Activated CD4-positive, alpha-beta memory T cell treated with anti-CD3 and anti-CD28 coated beads for 36 hours (primary cell): ENCODE measurements around the gene SLC25A21. TPM values are rescaled to one million over a fixed set of nuclear protein-coding genes. Genes with fewer than 3 reads are reported as not detected.
"Not testable (repeated sequence)": the region's sequence is repeated elsewhere in the genome, so short reads cannot be mapped to it uniquely, and the experiment has no call there.

Source experiments
- CTCF ChIA-PET: fragments of 350-600 bp; sonication (Branson Sonifier 250); formaldehyde crosslinking; loops from one replicate; lab custom pipeline; 2021; ENCODE audit warnings: antibody characterized with exemption, inconsistent platforms; lab: Charles Lee
- POLR2A ChIA-PET: fragments of 350-600 bp; sonication (Branson Sonifier 250); formaldehyde crosslinking; loops from one replicate; lab custom pipeline; 2021; ENCODE audit warnings: antibody characterized with exemption; lab: Charles Lee
- DNase-seq: peaks from one replicate; pipeline ENCODE4 v3.0.0-alpha.2; 2020
- H3K27ac Mint-ChIP-seq: one replicate; pipeline ENCODE4 v1.8.0; 2021; ENCODE audit warnings: mixed read lengths
- H3K27me3 Mint-ChIP-seq: one replicate; pipeline ENCODE4 v1.8.0; 2021; ENCODE audit warnings: mixed read lengths
- H3K36me3 Mint-ChIP-seq: one replicate; pipeline ENCODE4 v1.8.0; 2021; ENCODE audit warnings: mixed read lengths
- H3K4me1 Mint-ChIP-seq: one replicate; pipeline ENCODE4 v1.8.0; 2021; ENCODE audit warnings: low read depth, mixed read lengths
- H3K4me3 Mint-ChIP-seq: one replicate; pipeline ENCODE4 v1.8.0; 2021; ENCODE audit warnings: mild to moderate bottlenecking, mixed read lengths
- H3K9me3 Mint-ChIP-seq: one replicate; pipeline ENCODE4 v1.8.0; 2021; ENCODE audit warnings: mixed read lengths
- intact Hi-C: fragments of 100-400 bp; cut with micrococcal nuclease; formaldehyde crosslinking; loops from one replicate; pipeline ENCODE4 v1.15.1; 2023
- total RNA-seq, 2 experiments: library from RNA; stranded (reverse); gene quantifications; one replicate each; pipeline ENCODE4 v1.2.3, GENCODE V29; 2021

The SLC25A21 gene
- total RNA-seq, 2 experiments from 2014 or later = not detected

DNA sequence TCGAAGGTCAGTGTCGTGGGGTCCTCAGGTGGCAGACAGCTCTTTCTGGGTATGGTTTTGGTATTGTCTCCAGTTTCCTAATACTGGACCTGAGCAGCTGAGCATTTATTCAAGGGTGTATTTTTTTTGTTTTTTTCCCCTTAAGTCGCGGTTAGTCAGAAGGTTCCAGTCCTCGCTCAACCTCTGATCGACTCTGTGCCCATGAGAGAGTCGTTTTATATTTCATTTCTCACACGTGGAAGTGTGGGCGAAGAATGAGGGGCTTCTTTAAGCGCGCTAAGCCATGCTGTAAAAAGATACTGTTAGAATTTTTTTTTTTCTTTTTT is 25.8 kb upstream of the SLC25A21 start:
- ChIA-PET CTCF (no interaction called here), POLR2A (no interaction called here)
- no peaks in the 10 kb centered on the region for H3K36me3 Mint-ChIP-seq
- no peak for DNase-seq
- peak overlapping the region; percentile 60 for H3K4me3 Mint-ChIP-seq
- H3K9me3 Mint-ChIP-seq = no peaks in the 10 kb centered on the region
- H3K4me1 Mint-ChIP-seq = peaks cover 15% of the 10 kb centered on the region
- no peak overlapping the region for H3K27ac Mint-ChIP-seq
- peaks cover 15% of the 10 kb centered on the region for H3K27me3 Mint-ChIP-seq
- intact Hi-C loops = no loop called here

DNA sequence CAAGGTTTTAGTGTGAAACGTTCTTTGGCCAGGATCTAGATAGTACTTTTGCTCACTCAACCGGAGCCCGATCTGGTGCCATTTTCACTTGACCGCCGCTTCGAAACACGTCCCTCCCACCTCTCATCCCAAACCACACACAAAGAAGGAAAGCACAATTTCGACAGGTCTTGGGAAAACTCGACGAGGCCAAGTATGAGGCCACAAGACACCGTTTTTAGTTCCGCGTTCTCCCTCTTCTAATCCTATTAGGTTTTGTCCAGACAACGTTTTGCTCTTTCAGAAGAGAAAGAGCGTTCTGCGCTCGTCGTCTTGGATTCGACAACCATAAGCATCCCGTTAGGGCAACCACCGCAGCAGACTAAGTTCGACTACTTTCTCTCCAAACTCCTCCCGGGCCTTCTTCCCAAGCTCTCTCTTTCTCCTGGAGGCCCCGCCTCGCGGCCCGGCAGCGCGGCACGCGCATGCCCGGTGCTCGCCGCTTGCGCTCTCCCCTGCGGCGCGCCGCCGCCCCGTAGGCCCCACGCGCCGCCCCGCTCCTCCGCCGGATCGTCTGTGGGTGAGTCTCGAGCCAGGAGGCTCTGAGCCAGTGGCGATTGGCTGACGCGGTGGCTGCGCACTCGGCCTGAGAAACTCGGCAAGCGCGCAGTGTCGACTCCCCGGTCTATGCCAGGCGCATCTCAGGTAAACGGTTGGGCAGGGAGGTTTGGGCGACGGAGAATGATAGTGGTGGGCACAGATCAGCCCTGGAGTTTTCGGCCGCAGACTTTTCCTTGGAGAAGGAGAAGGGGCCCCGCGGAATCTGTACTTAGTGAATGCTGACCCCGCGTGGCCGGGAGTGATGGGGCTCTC is 25.2 kb upstream of the SLC25A21 start, which contains the start of gene MIPOL1:
TSS of gene MIPOL1 (plus strand) at position 517 of the 852 bp plus-strand sequence. CDS start 49,952 bp downstream, outside the sequence.
- peak; percentile 38 for DNase-seq
- H3K36me3 Mint-ChIP-seq = no peaks in the 10 kb centered on the region
- H3K27ac Mint-ChIP-seq = no peak within 1 kb of the TSS
- H3K4me3 Mint-ChIP-seq = peak within 1 kb of the TSS; percentile 60
- no peaks in the 10 kb centered on the region for H3K9me3 Mint-ChIP-seq
- ChIA-PET POLR2A (no interaction called here), CTCF (no interaction called here)
- H3K27me3 Mint-ChIP-seq = peaks cover 15% of the 10 kb centered on the region
- peaks cover 15% of the 10 kb centered on the region for H3K4me1 Mint-ChIP-seq
- intact Hi-C loops = no loop called here

DNA sequence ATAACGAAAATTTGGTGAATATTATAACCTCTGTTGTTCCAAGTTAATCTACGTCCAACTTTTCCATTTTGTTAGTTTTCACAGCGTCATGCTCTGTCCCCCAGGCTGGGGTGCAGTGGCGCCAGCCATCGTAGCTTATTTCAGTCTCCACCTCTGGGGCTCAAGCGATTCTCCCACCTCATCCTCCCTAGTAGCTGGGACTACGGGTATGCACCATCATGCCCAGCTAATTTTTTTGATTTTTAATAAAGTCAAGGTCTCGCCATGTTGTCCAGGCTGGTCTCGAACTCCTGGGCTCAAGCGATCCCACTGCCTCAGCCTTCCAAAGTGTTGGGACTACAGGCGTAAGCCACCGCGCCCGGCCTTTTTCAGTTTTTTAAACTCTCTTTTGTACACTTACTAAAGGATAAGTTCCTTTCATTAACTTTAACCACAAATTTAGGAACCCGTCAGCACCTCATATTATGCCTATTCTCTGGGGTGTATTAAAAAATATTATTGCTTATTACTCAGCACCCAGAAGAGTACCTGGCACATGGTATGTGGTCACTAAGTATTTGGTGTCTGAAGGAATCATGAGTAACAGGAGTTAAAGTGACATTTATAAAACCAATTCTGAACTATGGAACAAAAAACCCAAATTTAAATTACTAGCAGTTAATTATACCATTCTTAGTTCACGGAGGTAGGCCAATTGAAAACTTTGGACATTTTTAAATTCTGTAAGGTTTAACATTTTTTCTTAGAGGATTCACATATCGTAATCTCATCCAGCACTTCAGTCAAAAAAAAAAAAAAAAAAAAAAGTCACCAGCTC is 24.4 kb upstream of the SLC25A21 start:
- H3K4me3 Mint-ChIP-seq = no peak overlapping the region

DNA sequence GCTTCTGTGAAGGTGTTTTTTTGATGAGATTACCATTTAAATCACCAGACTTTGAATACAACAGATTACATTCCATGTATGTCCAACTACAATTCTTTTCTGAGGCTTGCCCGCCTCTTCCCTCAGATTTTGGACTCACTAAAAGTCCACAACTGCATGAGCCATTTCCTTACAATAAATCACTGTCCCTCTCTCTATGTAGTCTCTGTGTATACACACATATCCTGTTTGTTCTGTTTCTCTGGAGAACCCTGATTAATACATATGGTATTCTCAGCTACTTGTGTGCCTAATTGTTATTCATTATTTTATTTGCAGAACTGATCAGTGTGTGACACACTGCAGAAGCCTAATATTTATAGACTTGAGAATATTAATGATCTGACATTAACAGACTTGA is 22.9 kb upstream of the SLC25A21 start:
- Mint-ChIP-seq H3K27me3 (peaks cover 15% of the 10 kb centered on the region), H3K4me3 (no peak overlapping the region), H3K4me1 (peaks cover 15% of the 10 kb centered on the region), H3K36me3 (no peaks in the 10 kb centered on the region), H3K9me3 (no peaks in the 10 kb centered on the region), H3K27ac (no peak overlapping the region)
- POLR2A ChIA-PET = no interaction called here
- CTCF ChIA-PET = no interaction called here
- intact Hi-C loops = no loop called here
- no peak for DNase-seq

More for the DNA sequence above, 24.4 kb upstream of the SLC25A21 start:
- H3K9me3 Mint-ChIP-seq = no peaks in the 10 kb centered on the region
- peaks cover 15% of the 10 kb centered on the region for H3K27me3 Mint-ChIP-seq
- H3K4me1 Mint-ChIP-seq = peaks cover 15% of the 10 kb centered on the region
- ChIA-PET CTCF (no interaction called here), POLR2A (no interaction called here)
- DNase-seq = no peak
- no peak overlapping the region for H3K27ac Mint-ChIP-seq
- H3K36me3 Mint-ChIP-seq = no peaks in the 10 kb centered on the region
- intact Hi-C loops = no loop called here

DNA sequence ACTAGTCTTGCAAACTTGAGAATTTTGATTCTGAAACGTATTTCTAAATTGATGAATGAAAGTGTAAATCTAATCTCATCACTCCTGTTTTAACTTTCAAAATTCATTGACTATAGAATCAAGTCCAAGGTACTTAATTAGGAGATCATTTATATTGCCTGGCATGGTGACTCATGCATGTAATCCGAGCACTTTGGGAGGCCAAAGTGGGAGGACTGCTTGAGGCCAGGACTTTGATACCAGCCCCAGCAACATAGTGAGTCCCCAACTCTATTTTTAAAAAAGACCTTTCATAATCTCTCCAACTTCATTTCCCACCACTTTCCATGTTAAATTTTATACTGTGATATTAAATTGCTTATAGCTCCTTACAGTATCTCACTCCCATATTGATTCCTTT is 22.3 kb upstream of the SLC25A21 start:
- CTCF ChIA-PET = no interaction called here
- Mint-ChIP-seq H3K27ac (no peak overlapping the region), H3K27me3 (peaks cover 15% of the 10 kb centered on the region), H3K36me3 (no peaks in the 10 kb centered on the region), H3K4me1 (peaks cover 15% of the 10 kb centered on the region), H3K9me3 (no peaks in the 10 kb centered on the region), H3K4me3 (no peak overlapping the region)
- POLR2A ChIA-PET = no interaction called here
- intact Hi-C loops = no loop called here
- no peak for DNase-seq

DNA sequence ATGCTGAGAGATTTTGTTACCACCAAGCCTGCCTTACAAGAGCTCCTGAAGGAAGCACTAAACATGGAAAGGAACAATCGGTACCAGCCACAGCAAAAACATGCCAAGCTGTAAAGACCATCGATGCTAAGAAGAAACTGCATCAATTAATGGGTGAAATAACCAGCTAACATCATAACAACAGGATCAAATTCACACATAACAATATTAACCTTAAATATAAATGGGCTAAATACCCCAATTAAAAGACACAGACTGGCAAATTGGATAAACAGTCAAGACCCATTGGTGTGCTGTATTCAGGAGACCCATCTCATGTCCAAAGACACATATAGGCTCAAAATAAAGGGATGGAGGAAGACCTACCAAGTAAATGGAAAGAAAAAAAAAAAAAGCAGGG is 17.3 kb upstream of the SLC25A21 start:
- H3K27me3 Mint-ChIP-seq, H3K4me3 Mint-ChIP-seq, POLR2A ChIA-PET, H3K36me3 Mint-ChIP-seq, intact Hi-C loops, H3K27ac Mint-ChIP-seq, H3K9me3 Mint-ChIP-seq, DNase-seq, H3K4me1 Mint-ChIP-seq: not testable (repeated sequence)
- CTCF ChIA-PET = interaction anchor here (0.7 kb wide), 1 partner anchor 696 kb away, joined by 3 read pairs; no protein-coding TSS in a partner anchor

DNA sequence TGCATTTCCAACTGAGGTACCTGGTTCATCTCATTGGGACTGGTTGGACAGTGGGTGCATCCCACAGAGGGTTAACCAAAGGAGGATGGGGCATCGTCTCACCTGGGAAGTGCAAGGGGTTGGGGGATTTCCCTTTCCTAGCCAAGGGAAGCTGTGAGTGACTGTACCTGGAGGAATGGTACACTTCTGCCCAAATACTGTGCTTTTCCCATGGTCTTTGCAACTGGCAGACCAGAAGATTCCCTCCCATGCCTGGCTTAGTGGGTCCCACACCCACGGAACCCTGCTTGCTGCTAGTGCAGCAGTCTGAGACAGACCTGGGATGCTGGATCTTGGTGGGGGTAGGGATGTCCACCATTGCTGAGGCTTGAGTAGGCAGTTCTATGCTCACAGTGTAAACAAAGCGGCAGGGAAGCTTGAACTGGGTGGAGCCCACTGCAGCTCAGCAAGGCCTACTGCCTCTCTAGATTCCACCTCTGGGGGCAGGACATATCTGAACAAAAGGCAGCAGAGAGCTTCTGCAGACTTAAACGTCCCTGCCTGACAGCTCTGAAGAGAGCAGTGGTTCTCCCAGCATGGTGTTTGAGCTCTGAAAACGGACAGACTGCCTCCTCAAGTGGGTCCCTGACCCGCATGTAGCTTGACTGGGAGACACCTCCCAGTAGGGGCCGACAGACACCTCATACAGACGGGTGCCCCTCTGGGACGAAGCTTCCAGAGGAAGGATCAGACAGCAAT is 15.6 kb upstream of the SLC25A21 start:
- H3K9me3 Mint-ChIP-seq, POLR2A ChIA-PET, intact Hi-C loops, H3K27ac Mint-ChIP-seq, DNase-seq, H3K36me3 Mint-ChIP-seq, H3K4me1 Mint-ChIP-seq, H3K27me3 Mint-ChIP-seq, H3K4me3 Mint-ChIP-seq, CTCF ChIA-PET: not testable (repeated sequence)

DNA sequence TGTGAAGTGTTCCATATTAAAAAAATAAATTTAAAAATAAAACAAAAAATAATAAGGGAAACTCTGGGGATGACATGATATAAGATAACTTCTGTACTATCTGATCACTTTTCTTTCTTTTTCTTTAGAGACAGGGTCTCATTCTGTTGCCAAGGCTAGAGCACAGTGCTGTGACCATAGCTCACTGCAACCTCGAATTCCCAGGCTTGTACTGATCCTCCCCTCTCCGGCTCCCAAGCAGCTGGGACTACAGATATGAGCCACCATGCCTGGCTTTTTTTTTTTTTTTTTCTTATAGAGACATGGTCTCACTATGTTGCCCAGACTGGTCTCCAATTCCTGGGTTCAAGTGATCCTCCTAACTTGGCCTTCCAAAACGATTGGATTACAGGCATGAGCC is 14.9 kb upstream of the SLC25A21 start:
- H3K36me3 Mint-ChIP-seq = no peaks in the 10 kb centered on the region
- peaks cover 2% of the 10 kb centered on the region for H3K27me3 Mint-ChIP-seq
- H3K4me1 Mint-ChIP-seq = no peaks in the 10 kb centered on the region
- no peak overlapping the region for H3K4me3 Mint-ChIP-seq
- H3K9me3 Mint-ChIP-seq = no peaks in the 10 kb centered on the region
- H3K27ac Mint-ChIP-seq = no peak overlapping the region
- no peak for DNase-seq
- ChIA-PET POLR2A (no interaction called here), CTCF (no interaction called here)
- intact Hi-C loops = no loop called here

DNA sequence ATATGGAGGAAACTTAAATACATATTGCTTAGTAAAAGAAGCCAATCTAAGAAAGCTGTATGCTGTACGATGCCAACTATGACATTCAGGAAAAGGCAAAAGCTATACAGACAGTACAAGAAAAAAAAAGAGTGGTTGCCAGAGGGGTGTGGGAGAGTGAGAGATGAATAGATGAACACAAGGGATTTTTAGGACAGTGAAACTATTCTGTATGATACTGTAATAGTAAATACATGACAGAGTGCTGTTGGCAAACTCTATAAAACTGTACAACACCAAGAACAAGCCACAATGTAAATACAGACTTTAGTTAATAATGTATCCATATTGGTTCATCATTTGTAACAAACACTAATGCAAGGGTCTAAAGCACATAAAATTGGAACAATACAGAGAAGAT is 14.5 kb upstream of the SLC25A21 start:
- CTCF ChIA-PET = no interaction called here
- DNase-seq = no peak
- Mint-ChIP-seq H3K27ac (no peak overlapping the region), H3K27me3 (peaks cover 2% of the 10 kb centered on the region), H3K4me1 (no peaks in the 10 kb centered on the region), H3K4me3 (no peak overlapping the region), H3K36me3 (no peaks in the 10 kb centered on the region), H3K9me3 (no peaks in the 10 kb centered on the region)
- intact Hi-C loops = no loop called here
- POLR2A ChIA-PET = no interaction called here

DNA sequence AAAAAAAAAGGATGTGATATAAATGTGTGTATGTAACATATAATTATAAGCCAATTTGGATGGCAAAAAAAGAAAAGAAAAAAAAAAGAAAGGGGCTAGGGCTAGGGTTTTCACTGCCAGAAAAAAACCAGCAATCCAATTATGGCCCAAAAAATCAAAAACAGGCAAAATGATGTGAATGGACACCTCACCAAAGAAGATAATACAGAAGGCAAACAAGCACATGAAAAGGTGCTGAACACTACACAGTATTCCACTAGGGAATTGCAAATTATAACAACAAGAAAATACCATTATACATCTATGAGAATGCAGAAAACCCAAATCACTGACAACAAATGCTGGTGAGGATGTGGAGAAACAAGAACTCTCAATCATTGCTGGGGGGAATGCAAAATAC is 13.3 kb upstream of the SLC25A21 start:
- DNase-seq = no peak
- peaks cover 2% of the 10 kb centered on the region for H3K27me3 Mint-ChIP-seq
- no peaks in the 10 kb centered on the region for H3K36me3 Mint-ChIP-seq
- CTCF ChIA-PET = no interaction called here
- intact Hi-C loops = no loop called here
- H3K9me3 Mint-ChIP-seq = no peaks in the 10 kb centered on the region
- H3K4me1 Mint-ChIP-seq = no peaks in the 10 kb centered on the region
- H3K4me3 Mint-ChIP-seq = no peak overlapping the region
- POLR2A ChIA-PET = no interaction called here
- no peak overlapping the region for H3K27ac Mint-ChIP-seq

DNA sequence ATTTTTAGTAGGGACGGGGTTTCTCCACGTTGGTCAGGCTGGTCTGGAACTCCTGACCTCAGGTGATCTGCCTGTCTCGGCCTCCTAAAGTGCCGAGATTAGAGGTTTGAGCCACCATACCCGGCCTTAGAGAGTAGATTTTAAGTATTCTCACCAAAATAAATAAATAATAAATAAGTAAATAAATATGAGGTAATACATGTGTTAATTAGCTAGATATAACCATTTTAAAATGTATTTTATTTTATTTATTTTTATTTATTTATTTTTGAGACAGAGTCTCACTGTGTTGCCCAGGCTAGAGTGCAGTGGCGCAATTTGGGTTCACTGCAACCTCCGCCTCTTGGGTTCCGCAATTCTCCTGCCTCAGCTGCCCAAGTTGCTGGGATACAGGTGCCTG is 12.1 kb upstream of the SLC25A21 start:
- H3K4me1 Mint-ChIP-seq, intact Hi-C loops, H3K27ac Mint-ChIP-seq, CTCF ChIA-PET, H3K36me3 Mint-ChIP-seq, H3K4me3 Mint-ChIP-seq, DNase-seq, H3K27me3 Mint-ChIP-seq, H3K9me3 Mint-ChIP-seq: not testable (repeated sequence)
- POLR2A ChIA-PET = interaction anchor here (0.6 kb wide), 1 partner anchor 307 kb away, joined by 4 read pairs; no protein-coding TSS in a partner anchor

DNA sequence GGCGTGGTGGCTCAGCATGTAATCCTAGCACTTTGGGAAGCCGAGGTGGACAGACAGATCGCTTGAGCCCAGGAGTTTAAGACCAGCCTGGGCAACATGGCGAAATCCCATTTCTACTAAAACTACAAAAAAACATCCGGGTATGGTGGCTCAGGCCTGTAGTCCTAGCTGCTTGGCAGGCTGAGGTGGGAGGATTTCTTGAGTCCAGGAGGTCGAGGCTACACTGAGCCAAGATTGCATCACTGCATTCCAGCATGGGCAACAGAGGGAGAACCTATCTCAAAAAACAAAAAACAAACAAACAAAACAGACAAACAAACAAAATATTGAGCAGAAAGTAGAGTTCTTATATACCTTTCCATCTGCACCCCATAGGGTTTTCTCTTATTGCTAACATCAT is 9.0 kb upstream of the SLC25A21 start:
- no peaks in the 10 kb centered on the region for H3K9me3 Mint-ChIP-seq

More for the DNA sequence above, 9.0 kb upstream of the SLC25A21 start:
- no peak overlapping the region for H3K4me3 Mint-ChIP-seq
- CTCF ChIA-PET = no interaction called here
- H3K36me3 Mint-ChIP-seq = no peaks in the 10 kb centered on the region
- peaks cover 5% of the 10 kb centered on the region for H3K27me3 Mint-ChIP-seq
- no peak overlapping the region for H3K27ac Mint-ChIP-seq
- POLR2A ChIA-PET = no interaction called here
- DNase-seq = no peak
- H3K4me1 Mint-ChIP-seq = no peaks in the 10 kb centered on the region
- intact Hi-C loops = no loop called here
